Smooth muscle cell (in vitro differentiated cells): ENCODE measurements around the gene ADRB2. TPM values are rescaled to one million over a fixed set of nuclear protein-coding genes. Genes with fewer than 3 reads are reported as not detected.

Source experiments
- DNase-seq: peaks from one replicate; lab custom pipeline; 2025; ENCODE audit not compliant: unreplicated experiment; lab: John Stamatoyannopoulos, UW
- H2AFZ ChIP-seq: fragments of 200-600 bp; sonication (generic); 2 replicates; pipeline ENCODE4 v1.6.0; 2016; ENCODE audit warnings: antibody characterized with exemption, low read depth, mild to moderate bottlenecking
- H3F3A ChIP-seq: fragments of 200-600 bp; sonication (generic); 2 replicates; pipeline ENCODE4 v1.6.0; 2017; ENCODE audit warnings: antibody characterized with exemption, low read depth
- H3K27ac ChIP-seq: fragments of 200-600 bp; sonication (generic); 2 replicates; pipeline ENCODE4 v1.5.1; 2016; ENCODE audit warnings: low read depth, mild to moderate bottlenecking
- H3K27me3 ChIP-seq: fragments of 200-600 bp; sonication (generic); 2 replicates; pipeline ENCODE4 v1.6.1; 2016; ENCODE audit warnings: low read depth, mild to moderate bottlenecking
- H3K36me3 ChIP-seq: fragments of 200-600 bp; sonication (generic); 2 replicates; pipeline ENCODE4 v1.5.1; 2016; ENCODE audit warnings: low read depth
- H3K4me1 ChIP-seq: fragments of 200-600 bp; sonication (generic); 2 replicates; pipeline ENCODE4 v1.5.1; 2016; ENCODE audit warnings: low read depth
- H3K4me2 ChIP-seq: fragments of 200-600 bp; sonication (generic); 2 replicates; pipeline ENCODE4 v1.6.0; 2016; ENCODE audit warnings: mild to moderate bottlenecking
- H3K4me3 ChIP-seq: fragments of 200-600 bp; sonication (generic); 2 replicates; pipeline ENCODE4 v1.5.1; 2016; ENCODE audit warnings: mild to moderate bottlenecking
- H3K79me2 ChIP-seq: fragments of 200-600 bp; sonication (generic); 2 replicates; pipeline ENCODE4 v1.6.0; 2016; ENCODE audit warnings: low read depth, mild to moderate bottlenecking
- H3K9ac ChIP-seq: fragments of 200-600 bp; sonication (generic); 2 replicates; pipeline ENCODE4 v1.6.0; 2016; ENCODE audit warnings: low read depth
- H3K9me3 ChIP-seq: fragments of 200-600 bp; sonication (generic); replicated peaks from 2 replicates; pipeline ENCODE4 v1.5.1; 2016; ENCODE audit warnings: low read depth
- H4K20me1 ChIP-seq: fragments of 200-600 bp; sonication (generic); 2 replicates; pipeline ENCODE4 v1.6.0; 2016; ENCODE audit warnings: low read depth
- CTCF ChIP-seq: fragments of 200-600 bp; sonication (generic); IDR thresholded peaks from 2 replicates; pipeline ENCODE4 v1.5.1; 2017; ENCODE audit warnings: borderline replicate concordance, mild to moderate bottlenecking, antibody characterized with exemption; ENCODE audit not compliant: insufficient read depth, poor library complexity, severe bottlenecking
- WGBS: methylation state at CpG from one replicate; pipeline ENCODE4 v1.1.7; 2016; ENCODE audit warnings: low lambda C conversion rate; 5-methylcytosine and 5-hydroxymethylcytosine counted together
- polyA plus RNA-seq: library from polyadenylated mRNA; unstranded; fragments of >200 nt; fragmentation: Nextera tagmentation; extraction: Ambion mirVana; gene quantifications from 2 replicates; pipeline ENCODE4 v1.2.1, GENCODE V29; 2016
- total RNA-seq: library from RNA; depleted of rRNA; stranded (reverse); fragments of >200 nt; gene quantifications from 2 replicates; pipeline ENCODE4 v1.2.3, GENCODE V29; 2014

The ADRB2 gene
- total and polyA plus RNA-seq, 2 experiments from 2014 or later = 1.9 TPM

- no peak overlapping the region for H2AFZ ChIP-seq
- no peaks in the 10 kb centered on the region for H3K36me3 ChIP-seq
- TF ChIP-seq CTCF = no peak
- 92% methylated on average over 2 of the region's 2 CpGs for WGBS
- DNase-seq = no peak
- H3K9ac ChIP-seq = no peak overlapping the region
- H3K9me3 ChIP-seq = no peaks in the 10 kb centered on the region
- no peaks in the 10 kb centered on the region for H3F3A ChIP-seq
- no peak overlapping the region for H3K27ac ChIP-seq
- no peaks in the 10 kb centered on the region for H3K4me1 ChIP-seq
- no peak overlapping the region for H3K4me3 ChIP-seq
- peaks cover 3% of the 10 kb centered on the region for H3K27me3 ChIP-seq
- H4K20me1 ChIP-seq = no peaks in the 10 kb centered on the region
- H3K79me2 ChIP-seq = no peaks in the 10 kb centered on the region
- H3K4me2 ChIP-seq = no peak overlapping the region
These were observed 7.5 kb downstream of the ADRB2 start for GRCh38 chr5:148833925-148834324.

- no peaks in the 10 kb centered on the region for H4K20me1 ChIP-seq
- peaks cover 3% of the 10 kb centered on the region for H3K27me3 ChIP-seq
- H3K27ac ChIP-seq = no peak overlapping the region
- TF ChIP-seq CTCF = no peak
- no peaks in the 10 kb centered on the region for H3K4me1 ChIP-seq
- 89% methylated on average over 4 of the region's 4 CpGs for WGBS
- H2AFZ ChIP-seq = no peak overlapping the region
- H3K36me3 ChIP-seq = no peaks in the 10 kb centered on the region
- H3K9ac ChIP-seq = no peak overlapping the region
- no peaks in the 10 kb centered on the region for H3F3A ChIP-seq
- no peak for DNase-seq
- no peaks in the 10 kb centered on the region for H3K79me2 ChIP-seq
- no peak overlapping the region for H3K4me2 ChIP-seq
- H3K9me3 ChIP-seq = no peaks in the 10 kb centered on the region
- H3K4me3 ChIP-seq = no peak overlapping the region
These were observed 8.3 kb downstream of the ADRB2 start for GRCh38 chr5:148834689-148835088.

- 94% methylated on average over 11 of the region's 11 CpGs for WGBS
These were observed 10.2 kb downstream of the ADRB2 start for GRCh38 chr5:148836272-148837250.

More at GRCh38 chr5:148836272-148837250, 10.2 kb downstream of the ADRB2 start:
- H3K79me2 ChIP-seq = no peaks in the 10 kb centered on the region
- no peak for DNase-seq
- H3K4me2 ChIP-seq = no peak overlapping the region
- no peaks in the 10 kb centered on the region for H3K9me3 ChIP-seq
- no peaks in the 10 kb centered on the region for H3K4me1 ChIP-seq
- no peaks in the 10 kb centered on the region for H3F3A ChIP-seq
- H2AFZ ChIP-seq = no peak overlapping the region
- TF ChIP-seq CTCF = no peak
- no peaks in the 10 kb centered on the region for H4K20me1 ChIP-seq
- H3K36me3 ChIP-seq = no peaks in the 10 kb centered on the region
- no peak overlapping the region for H3K9ac ChIP-seq
- H3K4me3 ChIP-seq = no peak overlapping the region
- H3K27me3 ChIP-seq = no peaks in the 10 kb centered on the region
- no peak overlapping the region for H3K27ac ChIP-seq
